GM12872 (cell line): ENCODE measurements around the gene CA11.
A peak's percentile ranks its signal among the peaks of the same experiment; 100 is the strongest.

Source experiments
- TF ChIP-seq, protein P1 (sequence below): IDR thresholded peaks from 3 replicates; pipeline ENCODE4 v1.5.1; 2011; ENCODE audit warnings: low read depth, mild to moderate bottlenecking, low read length, moderate library complexity; ENCODE audit not compliant: insufficient read depth

CA11 gene

DNA sequence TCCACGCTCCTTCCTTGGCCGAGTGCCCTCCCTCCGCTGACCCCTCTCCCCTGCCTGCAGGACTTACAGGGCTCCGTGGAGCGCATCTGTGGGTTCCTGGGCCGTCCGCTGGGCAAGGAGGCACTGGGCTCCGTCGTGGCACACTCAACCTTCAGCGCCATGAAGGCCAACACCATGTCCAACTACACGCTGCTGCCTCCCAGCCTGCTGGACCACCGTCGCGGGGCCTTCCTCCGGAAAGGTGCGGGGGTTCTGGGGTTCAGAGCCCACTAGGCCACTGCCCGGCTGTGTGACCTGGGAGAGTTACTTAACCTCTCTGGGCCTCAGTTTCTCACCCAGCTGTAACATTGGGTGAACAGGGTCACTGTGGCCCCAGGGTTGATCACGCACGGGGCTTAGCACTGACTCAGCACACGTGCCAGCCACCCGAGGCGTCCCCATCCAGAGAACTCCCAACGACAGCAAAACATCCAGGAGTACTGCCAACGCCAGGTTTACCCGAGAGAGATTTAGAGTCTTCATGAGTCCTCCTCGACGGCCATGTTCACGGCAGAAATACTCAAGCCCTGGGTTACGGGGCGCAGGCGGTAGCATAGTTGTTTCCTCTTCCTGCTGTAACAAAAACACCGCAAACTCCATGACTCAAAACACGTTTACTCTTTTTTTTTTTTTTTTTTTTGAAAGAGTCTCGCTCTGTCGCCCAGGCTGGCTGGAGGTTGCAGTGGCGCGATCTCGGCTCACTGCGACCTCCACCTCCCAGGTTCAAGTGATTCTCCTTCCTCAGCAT is 49.1 kb downstream of the CA11 start:
- TF ChIP-seq, protein P1, sequence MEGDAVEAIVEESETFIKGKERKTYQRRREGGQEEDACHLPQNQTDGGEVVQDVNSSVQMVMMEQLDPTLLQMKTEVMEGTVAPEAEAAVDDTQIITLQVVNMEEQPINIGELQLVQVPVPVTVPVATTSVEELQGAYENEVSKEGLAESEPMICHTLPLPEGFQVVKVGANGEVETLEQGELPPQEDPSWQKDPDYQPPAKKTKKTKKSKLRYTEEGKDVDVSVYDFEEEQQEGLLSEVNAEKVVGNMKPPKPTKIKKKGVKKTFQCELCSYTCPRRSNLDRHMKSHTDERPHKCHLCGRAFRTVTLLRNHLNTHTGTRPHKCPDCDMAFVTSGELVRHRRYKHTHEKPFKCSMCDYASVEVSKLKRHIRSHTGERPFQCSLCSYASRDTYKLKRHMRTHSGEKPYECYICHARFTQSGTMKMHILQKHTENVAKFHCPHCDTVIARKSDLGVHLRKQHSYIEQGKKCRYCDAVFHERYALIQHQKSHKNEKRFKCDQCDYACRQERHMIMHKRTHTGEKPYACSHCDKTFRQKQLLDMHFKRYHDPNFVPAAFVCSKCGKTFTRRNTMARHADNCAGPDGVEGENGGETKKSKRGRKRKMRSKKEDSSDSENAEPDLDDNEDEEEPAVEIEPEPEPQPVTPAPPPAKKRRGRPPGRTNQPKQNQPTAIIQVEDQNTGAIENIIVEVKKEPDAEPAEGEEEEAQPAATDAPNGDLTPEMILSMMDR: no peak

DNA sequence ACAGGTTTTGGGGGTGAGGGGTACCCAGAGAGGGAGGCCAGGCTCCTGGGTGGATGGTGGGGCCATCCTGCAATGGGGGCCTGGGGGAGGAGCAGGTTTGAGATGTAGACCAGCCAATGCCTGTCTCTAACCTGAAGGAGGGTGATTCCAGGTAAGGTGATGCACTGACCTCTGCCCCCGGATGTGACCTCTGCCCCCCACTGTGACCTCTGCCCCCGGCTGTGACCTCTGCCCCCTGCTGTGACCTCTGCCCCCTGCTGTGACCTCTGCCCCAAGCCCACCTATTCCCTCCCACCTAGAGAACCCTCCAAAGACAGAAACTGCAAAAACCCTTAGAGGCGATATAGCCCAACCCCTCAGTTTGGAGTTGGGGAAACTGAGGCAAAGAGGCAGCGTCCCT is 49.8 kb downstream of the CA11 start:
- TF ChIP-seq, protein P1: no peak

DNA sequence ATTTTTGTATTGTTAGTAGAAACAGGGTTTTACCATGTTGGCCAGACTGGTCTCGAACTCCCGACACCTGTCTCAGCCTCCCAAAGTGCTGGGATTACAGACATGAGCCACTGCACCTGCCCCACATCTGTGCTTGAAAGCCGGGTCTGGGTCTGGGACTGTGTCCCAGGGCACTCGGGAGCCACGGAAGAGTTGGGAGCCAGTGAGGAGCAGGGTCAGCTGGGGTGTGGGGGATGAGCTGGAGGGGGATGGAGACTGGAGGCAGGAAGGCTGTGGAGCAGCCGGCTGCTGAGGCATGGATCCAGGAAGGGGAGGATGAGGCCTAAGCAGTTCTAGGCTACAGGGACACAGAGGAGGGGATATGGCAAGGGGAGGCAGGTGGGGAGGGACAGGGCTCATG is 50.2 kb downstream of the CA11 start:
- TF ChIP-seq, protein P1: no peak

DNA sequence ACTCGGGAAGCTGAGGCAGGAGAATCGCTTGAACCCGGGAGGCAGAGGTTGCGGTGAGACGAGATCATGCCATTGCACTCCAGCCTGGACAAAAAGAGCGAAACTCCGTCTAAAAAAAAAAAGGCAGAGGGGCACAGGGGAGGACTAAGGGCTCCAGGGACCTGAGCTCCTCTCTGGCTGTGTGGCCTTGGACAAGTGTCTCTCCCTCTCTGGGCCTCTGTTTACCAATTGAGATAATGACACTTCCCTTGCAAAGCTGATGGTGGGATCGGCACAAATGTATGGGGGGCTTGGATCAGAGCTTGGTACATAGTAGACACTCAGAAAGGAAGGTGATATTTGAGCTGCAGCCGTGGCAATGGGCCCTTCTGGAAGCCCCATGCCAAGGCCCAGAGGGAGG is 50.8 kb downstream of the CA11 start:
- TF ChIP-seq, protein P1: no peak

DNA sequence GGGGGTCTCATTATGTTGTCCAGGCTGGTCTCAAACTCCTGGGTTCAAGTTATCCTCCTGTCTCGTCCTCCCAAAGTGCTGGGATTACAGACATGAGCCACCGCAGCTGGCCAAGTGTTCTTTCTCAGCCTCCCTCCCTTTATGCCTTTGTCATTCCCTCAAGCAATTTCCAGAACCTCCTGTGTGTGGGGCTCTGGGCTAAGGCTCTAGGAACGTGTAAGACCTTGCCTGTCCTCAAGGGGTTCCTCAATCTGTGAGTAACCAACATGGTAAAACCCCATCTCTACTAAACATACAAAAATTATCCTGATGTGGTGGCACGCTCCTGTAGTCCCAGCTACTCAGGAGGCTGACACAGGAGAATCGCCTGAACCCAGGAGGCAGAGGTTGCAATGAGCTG is 55.0 kb downstream of the CA11 start:
- TF ChIP-seq, protein P1: no peak

DNA sequence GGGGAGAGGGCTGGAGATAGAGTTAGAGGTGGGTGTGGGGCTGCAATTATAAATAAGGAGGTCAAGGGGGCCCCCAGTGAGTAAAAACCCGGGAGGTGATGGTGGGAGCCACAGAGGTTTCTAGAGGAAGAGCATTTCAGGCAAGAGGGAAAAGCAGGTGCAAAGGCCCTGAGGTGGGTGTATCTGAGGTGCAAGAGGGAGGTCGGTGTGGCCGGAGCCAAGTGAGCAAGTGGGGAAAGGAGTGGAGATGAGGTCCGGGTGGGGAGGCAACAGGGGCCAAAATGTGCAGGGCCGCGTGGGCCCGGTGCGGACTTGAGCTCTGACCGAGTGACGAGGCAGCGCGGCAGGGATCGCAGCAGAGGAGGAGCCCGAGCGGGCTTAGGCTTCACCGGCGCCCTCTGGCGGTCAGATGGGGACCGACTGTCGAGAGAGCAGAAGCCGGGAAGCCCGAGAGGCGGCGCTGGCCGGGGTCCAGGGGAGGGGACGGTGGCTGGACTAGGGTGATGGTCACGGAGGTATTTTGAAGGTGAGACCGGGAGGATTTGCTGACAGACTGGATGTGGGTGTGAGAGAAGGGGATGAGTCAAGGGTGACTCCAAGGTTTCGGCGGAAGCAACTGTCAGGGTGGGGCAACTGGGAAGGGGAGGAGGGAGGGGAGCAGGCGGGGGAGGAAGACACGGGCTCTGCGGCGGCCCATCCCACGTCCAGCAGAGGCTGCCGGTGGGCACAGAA is 57.2 kb downstream of the CA11 start:
- TF ChIP-seq, protein P1: peak; percentile 96
